22Rv1 (cell line): ENCODE measurements around the gene AEBP1.

ENCODE experiments used
- H3K27ac ChIP-seq: fragments of 450-650 bp; 2 replicates; pipeline ENCODE4 v1.5.1; 2017
- ZFX ChIP-seq: fragments of 450-650 bp; IDR thresholded peaks from 2 replicates; pipeline ENCODE4 v1.6.1; 2017; ENCODE audit warnings: antibody characterized with exemption, borderline replicate concordance
- TF ChIP-seq, protein P1 (sequence below): fragments of 450-650 bp; IDR thresholded peaks from 2 replicates; pipeline ENCODE4 v1.5.1; 2017; ENCODE audit warnings: mild to moderate bottlenecking

The AEBP1 gene

DNA sequence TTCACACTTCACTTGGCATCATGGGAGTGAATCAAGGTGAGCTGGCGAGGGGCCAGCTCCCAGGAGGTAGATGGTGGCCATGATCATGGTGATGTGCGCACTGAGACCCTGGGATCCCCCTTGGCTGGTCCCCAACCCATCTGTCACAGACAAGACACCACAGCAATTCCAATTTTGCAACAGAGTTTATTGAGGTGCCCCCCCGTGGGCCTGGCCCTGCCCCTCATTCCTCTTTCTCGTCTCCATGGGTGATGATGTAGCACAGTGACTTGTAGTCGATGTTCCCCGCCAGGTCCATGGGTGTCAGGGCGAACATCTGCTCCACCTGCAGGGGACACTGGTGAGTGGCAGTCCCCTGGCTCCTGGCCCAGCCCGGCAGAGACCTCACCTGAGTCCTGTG lies 34.6 kb downstream of the AEBP1 start:
- TF ChIP-seq, protein P1, sequence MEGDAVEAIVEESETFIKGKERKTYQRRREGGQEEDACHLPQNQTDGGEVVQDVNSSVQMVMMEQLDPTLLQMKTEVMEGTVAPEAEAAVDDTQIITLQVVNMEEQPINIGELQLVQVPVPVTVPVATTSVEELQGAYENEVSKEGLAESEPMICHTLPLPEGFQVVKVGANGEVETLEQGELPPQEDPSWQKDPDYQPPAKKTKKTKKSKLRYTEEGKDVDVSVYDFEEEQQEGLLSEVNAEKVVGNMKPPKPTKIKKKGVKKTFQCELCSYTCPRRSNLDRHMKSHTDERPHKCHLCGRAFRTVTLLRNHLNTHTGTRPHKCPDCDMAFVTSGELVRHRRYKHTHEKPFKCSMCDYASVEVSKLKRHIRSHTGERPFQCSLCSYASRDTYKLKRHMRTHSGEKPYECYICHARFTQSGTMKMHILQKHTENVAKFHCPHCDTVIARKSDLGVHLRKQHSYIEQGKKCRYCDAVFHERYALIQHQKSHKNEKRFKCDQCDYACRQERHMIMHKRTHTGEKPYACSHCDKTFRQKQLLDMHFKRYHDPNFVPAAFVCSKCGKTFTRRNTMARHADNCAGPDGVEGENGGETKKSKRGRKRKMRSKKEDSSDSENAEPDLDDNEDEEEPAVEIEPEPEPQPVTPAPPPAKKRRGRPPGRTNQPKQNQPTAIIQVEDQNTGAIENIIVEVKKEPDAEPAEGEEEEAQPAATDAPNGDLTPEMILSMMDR, result no peak
- no peak for TF ChIP-seq ZFX
- H3K27ac ChIP-seq, result no peak overlapping the region

DNA sequence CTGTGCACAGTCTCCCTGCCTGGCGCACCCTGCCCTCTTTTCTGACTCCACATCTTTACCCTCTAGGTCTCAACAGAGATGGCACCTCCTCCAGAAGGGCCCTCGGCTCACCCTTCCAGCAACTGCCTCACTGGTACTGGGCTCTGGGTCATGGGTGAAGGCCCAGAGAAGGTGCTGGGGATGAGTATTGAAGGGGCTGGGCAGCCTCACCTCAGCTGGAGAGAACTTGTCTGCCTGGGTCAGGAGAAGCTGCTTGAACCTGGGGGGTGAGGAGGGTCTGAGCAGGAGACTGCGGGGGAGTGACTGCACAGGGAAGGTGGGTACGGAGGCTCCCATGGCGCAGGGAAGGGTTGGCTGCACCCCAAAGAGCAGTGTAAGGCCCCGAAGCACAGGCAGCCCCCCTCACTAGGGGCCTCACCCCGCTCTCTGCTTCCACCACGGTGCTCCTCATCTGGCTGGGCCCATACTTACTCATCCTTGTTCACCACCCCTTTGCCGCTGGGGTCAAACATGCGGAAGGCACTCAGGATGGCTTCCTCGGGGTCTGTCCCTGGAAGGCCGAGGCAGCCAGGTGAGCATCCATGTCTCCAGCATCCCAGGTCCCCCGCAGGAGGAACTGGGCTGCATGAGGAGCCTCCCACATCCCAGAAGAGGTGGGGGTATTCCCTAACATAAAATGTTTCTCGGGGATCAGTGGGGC lies 35.3 kb downstream of the AEBP1 start:
- H3K27ac ChIP-seq, result no peak overlapping the region
- TF ChIP-seq ZFX, result no peak
- TF ChIP-seq, protein P1, result no peak

DNA sequence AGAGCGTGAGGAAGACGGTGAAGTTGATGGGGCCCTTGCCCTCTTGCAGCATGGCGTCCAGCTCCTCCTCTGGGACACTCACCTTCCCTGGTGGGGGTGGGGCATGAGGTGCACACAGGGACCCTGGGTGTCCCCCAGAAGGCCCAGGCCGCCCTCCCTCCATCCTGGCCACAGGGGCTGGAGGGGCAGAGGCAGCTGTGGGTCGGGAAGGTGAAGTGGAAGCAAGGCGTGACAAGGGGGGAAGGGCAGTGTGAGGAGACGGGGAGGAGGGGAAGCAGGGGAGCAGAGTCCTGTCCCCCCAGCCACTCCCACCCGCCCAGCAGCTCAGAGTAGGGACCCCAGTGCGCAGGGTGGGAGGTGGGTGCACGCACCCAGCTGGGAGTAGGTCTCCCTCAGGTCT lies 36.2 kb downstream of the AEBP1 start:
- H3K27ac ChIP-seq, result no peak overlapping the region
- TF ChIP-seq, protein P1, result no peak
- no peak for TF ChIP-seq ZFX

DNA sequence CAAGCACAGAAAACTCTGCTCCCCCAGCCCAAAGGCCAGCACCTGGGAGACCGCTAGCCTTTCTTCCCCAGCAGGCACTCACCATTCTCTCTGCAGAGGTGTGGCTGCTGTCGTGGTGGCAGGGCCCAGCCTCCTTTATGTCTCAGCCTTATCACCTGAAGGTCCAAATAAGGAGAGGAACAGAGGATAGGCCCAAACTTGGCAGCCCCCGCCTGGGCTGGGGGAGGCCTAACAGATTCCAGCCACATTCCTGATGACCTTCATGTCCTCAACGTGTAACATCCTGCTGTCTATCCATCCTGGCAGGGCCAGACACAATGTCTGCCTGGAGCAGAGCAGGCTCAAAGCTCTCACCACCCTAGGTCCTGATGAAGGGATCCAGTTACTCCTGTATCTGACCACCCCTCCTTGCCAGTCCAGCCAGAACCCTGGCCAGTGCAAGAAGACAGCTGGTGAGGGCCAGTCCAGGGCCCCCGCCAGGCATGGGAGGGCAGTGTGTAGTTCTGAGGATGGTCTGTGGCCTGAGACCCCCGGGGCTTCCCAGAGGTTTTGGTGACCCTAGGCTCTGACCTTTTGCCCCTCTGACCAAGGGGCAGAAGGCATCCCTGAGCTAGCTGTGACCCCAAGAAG lies 37.2 kb downstream of the AEBP1 start, which contains the start of gene MYL7:
MYL7 (minus strand) TSS at position 112 of the 630 bp plus-strand sequence; CDS start at position 85, 27 bp downstream.
- no peak within 1 kb of the TSS for H3K27ac ChIP-seq
- TF ChIP-seq ZFX, result no peak
- TF ChIP-seq, protein P1, result no peak

DNA sequence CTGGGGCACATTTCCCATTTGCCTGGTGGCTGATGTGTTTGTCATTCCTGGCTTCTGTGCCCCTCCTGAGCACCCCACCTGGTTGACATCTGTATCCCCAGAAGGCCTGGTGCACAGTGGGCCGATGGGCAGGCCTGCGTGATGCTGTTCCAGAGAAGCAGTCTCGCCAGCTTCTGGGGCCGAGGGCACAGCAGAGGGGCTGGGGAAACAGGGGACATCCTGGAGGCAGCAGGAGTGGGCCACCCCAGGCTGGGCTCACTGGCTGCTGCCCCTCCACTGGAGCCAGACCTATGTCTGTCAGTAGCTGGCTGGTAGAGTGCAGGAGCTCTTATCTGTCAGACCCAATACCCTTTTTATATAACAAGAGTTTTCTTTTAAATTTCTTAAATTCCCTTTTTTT lies 37.9 kb downstream of the AEBP1 start:
- no peak for TF ChIP-seq ZFX
- TF ChIP-seq, protein P1, result no peak
- H3K27ac ChIP-seq, result no peak overlapping the region

DNA sequence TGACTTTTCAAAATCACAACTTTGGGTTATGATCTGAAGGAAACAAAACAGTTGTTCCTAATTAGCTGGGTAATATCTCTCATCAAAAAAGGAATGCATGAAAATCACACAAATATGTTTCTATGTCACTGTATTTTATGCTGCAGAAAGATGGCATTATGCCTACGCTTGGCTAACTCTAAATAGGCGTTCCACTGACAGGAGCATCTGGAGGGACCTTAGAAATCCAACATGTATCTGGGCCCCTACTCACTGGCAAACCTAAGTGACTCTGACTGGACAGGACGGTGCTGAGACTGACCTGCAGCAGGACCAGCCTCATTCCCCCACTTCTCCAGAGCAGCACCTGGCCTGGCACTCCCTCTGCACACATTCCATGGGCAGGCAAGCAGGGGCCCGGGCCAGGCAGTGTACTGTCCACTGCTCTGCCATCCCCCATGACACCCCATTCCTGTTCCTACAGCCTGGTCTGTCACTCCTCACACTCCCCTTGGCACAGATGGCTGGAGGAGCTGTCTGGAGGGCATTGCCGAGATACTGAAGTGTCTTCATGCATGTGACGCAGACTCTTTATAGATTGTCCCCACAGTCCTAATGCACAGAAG lies 39.6 kb downstream of the AEBP1 start:
- TF ChIP-seq ZFX, result no peak
- TF ChIP-seq, protein P1, result no peak
- no peak overlapping the region for H3K27ac ChIP-seq
